GM12878 (cell line): ENCODE data around the gene SLC39A1.

Experiments used
- CTCF ChIP-seq, 3 experiments: IDR thresholded peaks in 2 of 3; conservative IDR thresholded peaks in 1 of 3; 2 replicates each; pipeline ENCODE4 v1.5.1; 2011; ENCODE audit warnings: low read depth in 3 of 3, low read length in 3 of 3, mild to moderate bottlenecking in 3 of 3, control low read depth in 2 of 3, moderate library complexity in 2 of 3, inconsistent platforms in 1 of 3, mixed read lengths in 1 of 3; ENCODE audit not compliant: control insufficient read depth in 2 of 3, insufficient read depth in 1 of 3; ENCODE audit errors: extremely low read depth in 1 of 3
- E2F4 ChIP-seq: IDR thresholded peaks from 2 replicates; pipeline ENCODE4 v1.6.1; 2012; ENCODE audit warnings: low read depth, low read length, improper control_type of control experiment
- EGR1 ChIP-seq, 2 experiments: IDR thresholded peaks; 1 replicate in 1 of 2; 2 replicates in 1 of 2; pipeline ENCODE4 v1.6.1; 2011 to 2012; ENCODE audit warnings: low read depth in 2 of 2, low read length in 2 of 2, borderline replicate concordance in 1 of 2, mild to moderate bottlenecking in 1 of 2, moderate library complexity in 1 of 2
- MAX ChIP-seq: IDR thresholded peaks from 2 replicates; pipeline ENCODE4 v1.6.1; 2012; ENCODE audit warnings: low read depth, low read length, improper control_type of control experiment
- POLR2A ChIP-seq: IDR thresholded peaks from 2 replicates; pipeline ENCODE4 v1.6.1; 2011; ENCODE audit warnings: low read depth, mild to moderate bottlenecking, low read length
- RAD21 ChIP-seq: IDR thresholded peaks from 2 replicates; pipeline ENCODE4 v1.6.1; 2011; ENCODE audit warnings: mild to moderate bottlenecking, low read depth, low read length, moderate library complexity; ENCODE audit not compliant: insufficient read depth
- REST ChIP-seq: IDR thresholded peaks from 2 replicates; pipeline ENCODE4 v1.6.1; 2012; ENCODE audit warnings: mild to moderate bottlenecking, low read depth, low read length
- SIN3A ChIP-seq: IDR thresholded peaks from 2 replicates; pipeline ENCODE4 v1.6.1; 2012; ENCODE audit warnings: low read depth, low read length, improper control_type of control experiment
- SRF ChIP-seq, 2 experiments: IDR thresholded peaks; 2 replicates each; pipeline ENCODE4 v1.6.1; 2011; ENCODE audit warnings: low read depth in 2 of 2, low read length in 2 of 2, mild to moderate bottlenecking in 1 of 2, moderate library complexity in 1 of 2
- TARDBP ChIP-seq: IDR thresholded peaks from 2 replicates; pipeline ENCODE4 v1.6.1; 2016; ENCODE audit warnings: borderline replicate concordance
- YY1 ChIP-seq: IDR thresholded peaks from 2 replicates; pipeline ENCODE4 v1.6.1; 2011; ENCODE audit warnings: low read depth, mild to moderate bottlenecking, low read length
- ZNF622 ChIP-seq: fragments of 450-650 bp; IDR thresholded peaks from 2 replicates; pipeline ENCODE4 v1.6.1; 2017; ENCODE audit warnings: mild to moderate bottlenecking, inconsistent platforms

- TF ChIP-seq MAX (no peak), ZNF622 (no peak), TARDBP (no peak), REST (no peak), SIN3A (no peak), EGR1 (IDR thresholded peaks at IDR 0.05; ENCODE audit: borderline replicate concordance in 1 of 2, low read depth in 2 of 2, low read length in 2 of 2) (no peak), CTCF (IDR thresholded peaks at IDR 0.05 in 2 of 3, conservative IDR thresholded peaks at IDR 0.05 in 1 of 3; ENCODE audit: control insufficient read depth in 2 of 3, extremely low read depth in 1 of 3, insufficient read depth in 1 of 3, low read depth in 3 of 3, low read length in 3 of 3) (no peak), SRF (IDR thresholded peaks at IDR 0.05; ENCODE audit: low read depth in 2 of 2, low read length in 2 of 2) (no peak), E2F4 (no peak), YY1 (no peak), RAD21 (no peak), POLR2A (no peak)
Measured at GRCh38 chr1:153985341-153985912, 22.1 kb upstream of the SLC39A1 start.
